WI38 (cell line): Measurements from ENCODE around the gene PPP6R2.

Experiments used
- H3K4me3 ChIP-seq: 2 replicates; pipeline ENCODE4 v1.5.1; 2011; ENCODE audit warnings: low read depth, mild to moderate bottlenecking, control low read depth, low read length
- CTCF ChIP-seq: IDR thresholded peaks from 2 replicates; pipeline ENCODE4 v1.5.1; 2012; ENCODE audit warnings: low read depth, mild to moderate bottlenecking, control low read depth, low read length

The PPP6R2 gene

GRCh38 chr22:50467773-50468440 lies 124.8 kb downstream of the PPP6R2 start:
- no peak for TF ChIP-seq CTCF
- no peak overlapping the region for H3K4me3 ChIP-seq

- H3K4me3 ChIP-seq: no peak overlapping the region
- TF ChIP-seq CTCF: no peak
Measured at GRCh38 chr22:50468626-50469025, 125.5 kb downstream of the PPP6R2 start.

GRCh38 chr22:50469377-50470305 lies 126.5 kb downstream of the PPP6R2 start:
- no peak overlapping the region for H3K4me3 ChIP-seq

GRCh38 chr22:50470491-50470890 lies 127.4 kb downstream of the PPP6R2 start:
- no peak for TF ChIP-seq CTCF
- H3K4me3 ChIP-seq: no peak overlapping the region

More at GRCh38 chr22:50469377-50470305, 126.5 kb downstream of the PPP6R2 start:
- no peak for TF ChIP-seq CTCF

GRCh38 chr22:50471197-50471847 lies 128.2 kb downstream of the PPP6R2 start:
- no peak overlapping the region for H3K4me3 ChIP-seq
- no peak for TF ChIP-seq CTCF

- H3K4me3 ChIP-seq: no peak overlapping the region
Measured at GRCh38 chr22:50471962-50472361, 128.8 kb downstream of the PPP6R2 start.

More at GRCh38 chr22:50471962-50472361, 128.8 kb downstream of the PPP6R2 start:
- TF ChIP-seq CTCF: no peak
